Fibroblast of lung (primary cell): Measurements from ENCODE around the gene RANBP10. TPM values are rescaled to one million over a fixed set of nuclear protein-coding genes. Genes with fewer than 3 reads are reported as not detected.

Experiments
- DNase-seq, 2 donors: peaks; one replicate each; pipeline versions ENCODE4 v3.0.0 to v3.0.0-alpha.2; 2010; ENCODE audit warnings: low read depth in 2 of 2
- H2AFZ ChIP-seq: 2 replicates; pipeline ENCODE4 v1.5.1; 2012; ENCODE audit warnings: low read length, control low read depth, inconsistent platforms
- H3K27ac ChIP-seq: 2 replicates; pipeline ENCODE4 v1.5.1; 2011; ENCODE audit warnings: low read length, control low read depth; ENCODE audit not compliant: insufficient read depth
- H3K27me3 ChIP-seq: 2 replicates; pipeline ENCODE4 v1.5.1; 2011; ENCODE audit warnings: mild to moderate bottlenecking, low read length; ENCODE audit not compliant: control insufficient read depth, insufficient read depth
- H3K36me3 ChIP-seq: 2 replicates; pipeline ENCODE4 v1.5.1; 2011; ENCODE audit warnings: low read length; ENCODE audit not compliant: control insufficient read depth, insufficient read depth
- H3K4me1 ChIP-seq: 2 replicates; pipeline ENCODE4 v1.5.1; 2011; ENCODE audit warnings: low read length; ENCODE audit not compliant: control insufficient read depth, insufficient read depth; ENCODE audit errors: extremely low read depth
- H3K4me2 ChIP-seq: 2 replicates; pipeline ENCODE4 v1.5.1; 2011; ENCODE audit warnings: low read length, control low read depth; ENCODE audit not compliant: insufficient read depth; ENCODE audit errors: extremely low read depth
- H3K4me3 ChIP-seq, 4 experiments: fragments of 200-600 bp in 1 of 4; sonication (generic) in 1 of 4; replicated peaks in 1 of 4; 2 replicates each; pipeline ENCODE4 v1.5.1; 2011 to 2016; ENCODE audit warnings: low read length in 4 of 4, low read depth in 3 of 4, mild to moderate bottlenecking in 3 of 4, control low read depth in 2 of 4, inconsistent platforms in 1 of 4, mixed read lengths in 1 of 4; ENCODE audit not compliant: insufficient read depth in 1 of 4; ENCODE audit errors: control extremely low read depth in 1 of 4
- H3K79me2 ChIP-seq: 2 replicates; pipeline ENCODE4 v1.5.1; 2012; ENCODE audit warnings: mild to moderate bottlenecking, low read length, inconsistent platforms; ENCODE audit not compliant: control insufficient read depth, insufficient read depth
- H3K9ac ChIP-seq: 2 replicates; pipeline ENCODE4 v1.5.1; 2011; ENCODE audit warnings: mild to moderate bottlenecking, low read length, control low read depth; ENCODE audit not compliant: insufficient read depth
- H3K9me3 ChIP-seq: 2 replicates; pipeline ENCODE4 v1.5.1; 2012; ENCODE audit warnings: low read depth, low read length; ENCODE audit not compliant: control insufficient read depth, insufficient read depth
- H4K20me1 ChIP-seq: 2 replicates; pipeline ENCODE4 v1.5.1; 2011; ENCODE audit warnings: low read length; ENCODE audit not compliant: control insufficient read depth, insufficient read depth; ENCODE audit errors: extremely low read depth
- EZH2 ChIP-seq: IDR thresholded peaks from 2 replicates; pipeline ENCODE4 v1.5.1; 2012; ENCODE audit warnings: low read length, control low read depth, mild to moderate bottlenecking; ENCODE audit errors: missing control alignments
- polyA plus RNA-seq, 2 donors: library from polyadenylated mRNA; depleted of rRNA in 1 of 2; stranded (reverse) in 1 of 2; unstranded in 1 of 2; fragments of >200 nt; gene quantifications; 2 replicates each; pipeline ENCODE4 v1.2.1, GENCODE V29; 2011 to 2012; ENCODE audit warnings: missing spikeins in 1 of 2
- total RNA-seq: library from RNA; depleted of rRNA; stranded (reverse); fragments of >200 nt; gene quantifications from 2 replicates; pipeline ENCODE4 v1.2.1, GENCODE V29; 2014
- TF ChIP-seq, protein P1 (sequence below), 2 donors: IDR thresholded peaks in 1 of 2; conservative IDR thresholded peaks in 1 of 2; 1 replicate in 1 of 2; 2 replicates in 1 of 2; pipeline ENCODE4 v1.5.1; 2011 to 2012; ENCODE audit warnings: low read length in 2 of 2, control low read depth in 1 of 2, inconsistent platforms in 1 of 2, low read depth in 1 of 2, mild to moderate bottlenecking in 1 of 2

RANBP10 gene
- total and polyA plus RNA-seq, 2 donors (not counting 1 experiment from before 2014, with no cell fraction given) = 4.6 to 7.1 TPM

DNA sequence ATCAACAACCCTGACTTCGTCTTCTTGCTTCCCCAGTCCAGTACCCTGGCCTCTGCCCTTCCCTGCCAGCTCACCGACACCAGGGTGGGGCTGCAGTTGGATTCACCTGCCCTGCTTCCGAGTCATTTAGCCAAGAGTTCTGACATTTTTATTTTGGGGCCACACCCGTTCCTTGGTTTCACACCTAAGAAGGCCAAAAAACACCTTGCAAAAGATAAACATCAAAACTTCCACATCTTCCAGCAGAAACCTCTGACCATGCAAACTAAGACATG lies 45.5 kb downstream of the RANBP10 start:
- Histone ChIP-seq H3K79me2 (no peaks in the 10 kb centered on the region), H3K9me3 (no peaks in the 10 kb centered on the region), H3K4me1 (no peaks in the 10 kb centered on the region), H3K27me3 (no peaks in the 10 kb centered on the region), H3K4me3 (no peak overlapping the region), H2AFZ (no peak overlapping the region), H3K27ac (no peak overlapping the region), H4K20me1 (no peaks in the 10 kb centered on the region), H3K9ac (no peak overlapping the region), H3K36me3 (no peaks in the 10 kb centered on the region), H3K4me2 (no peak overlapping the region)
- TF ChIP-seq EZH2 = no peak
- TF ChIP-seq, protein P1, sequence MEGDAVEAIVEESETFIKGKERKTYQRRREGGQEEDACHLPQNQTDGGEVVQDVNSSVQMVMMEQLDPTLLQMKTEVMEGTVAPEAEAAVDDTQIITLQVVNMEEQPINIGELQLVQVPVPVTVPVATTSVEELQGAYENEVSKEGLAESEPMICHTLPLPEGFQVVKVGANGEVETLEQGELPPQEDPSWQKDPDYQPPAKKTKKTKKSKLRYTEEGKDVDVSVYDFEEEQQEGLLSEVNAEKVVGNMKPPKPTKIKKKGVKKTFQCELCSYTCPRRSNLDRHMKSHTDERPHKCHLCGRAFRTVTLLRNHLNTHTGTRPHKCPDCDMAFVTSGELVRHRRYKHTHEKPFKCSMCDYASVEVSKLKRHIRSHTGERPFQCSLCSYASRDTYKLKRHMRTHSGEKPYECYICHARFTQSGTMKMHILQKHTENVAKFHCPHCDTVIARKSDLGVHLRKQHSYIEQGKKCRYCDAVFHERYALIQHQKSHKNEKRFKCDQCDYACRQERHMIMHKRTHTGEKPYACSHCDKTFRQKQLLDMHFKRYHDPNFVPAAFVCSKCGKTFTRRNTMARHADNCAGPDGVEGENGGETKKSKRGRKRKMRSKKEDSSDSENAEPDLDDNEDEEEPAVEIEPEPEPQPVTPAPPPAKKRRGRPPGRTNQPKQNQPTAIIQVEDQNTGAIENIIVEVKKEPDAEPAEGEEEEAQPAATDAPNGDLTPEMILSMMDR (conservative IDR thresholded peaks at IDR 0.05 in 1 of 2, IDR thresholded peaks at IDR 0.05 in 1 of 2; ENCODE audit: low read depth in 1 of 2, low read length in 2 of 2) = no peak
- no peak for DNase-seq

DNA sequence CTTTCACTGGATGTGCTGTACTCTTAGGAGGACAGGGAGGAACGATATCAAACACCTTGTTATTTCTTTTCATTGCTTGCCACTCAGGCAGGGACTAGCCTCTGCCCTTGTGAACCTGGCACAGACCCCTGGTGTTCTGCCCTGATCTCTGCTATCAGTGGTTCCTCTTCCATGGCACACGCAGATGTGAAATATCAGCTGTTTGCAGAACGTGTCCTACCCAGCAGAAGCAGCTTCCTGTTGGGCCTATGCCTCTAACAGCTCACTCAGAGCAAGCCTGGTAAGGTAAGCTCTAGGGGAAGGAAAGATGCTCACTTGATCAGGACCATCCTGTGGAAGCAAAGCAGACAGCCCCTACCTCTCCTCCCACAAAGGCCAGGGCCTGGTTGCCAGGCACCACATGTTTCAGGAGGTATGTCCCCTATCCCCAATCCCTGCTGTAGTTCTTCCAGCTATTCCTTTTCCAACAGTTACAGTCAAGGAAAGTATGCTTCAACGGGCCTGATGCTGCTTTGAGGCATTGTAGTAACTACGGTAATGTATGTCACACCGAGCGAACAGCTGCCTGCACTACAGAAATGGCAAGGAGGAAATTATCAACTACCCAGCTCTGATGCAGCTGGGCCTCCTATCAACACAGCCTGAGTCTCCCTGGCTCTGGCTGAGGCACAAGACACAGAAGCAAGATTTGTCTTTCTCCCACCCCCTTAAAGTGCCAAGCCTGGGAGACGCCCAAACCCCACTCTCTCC lies 46.0 kb downstream of the RANBP10 start:
- no peaks in the 10 kb centered on the region for H3K27me3 ChIP-seq
- H3K9me3 ChIP-seq = no peaks in the 10 kb centered on the region
- no peak for TF ChIP-seq EZH2
- TF ChIP-seq, protein P1 (conservative IDR thresholded peaks at IDR 0.05 in 1 of 2, IDR thresholded peaks at IDR 0.05 in 1 of 2; ENCODE audit: low read depth in 1 of 2, low read length in 2 of 2) = no peak
- H3K4me3 ChIP-seq = no peak overlapping the region
- H3K4me1 ChIP-seq = no peaks in the 10 kb centered on the region
- DNase-seq = no peak
- H2AFZ ChIP-seq = no peak overlapping the region
- H3K79me2 ChIP-seq = no peaks in the 10 kb centered on the region
- H3K27ac ChIP-seq = no peak overlapping the region
- no peak overlapping the region for H3K4me2 ChIP-seq
- no peak overlapping the region for H3K9ac ChIP-seq
- H3K36me3 ChIP-seq = no peaks in the 10 kb centered on the region
- no peaks in the 10 kb centered on the region for H4K20me1 ChIP-seq

DNA sequence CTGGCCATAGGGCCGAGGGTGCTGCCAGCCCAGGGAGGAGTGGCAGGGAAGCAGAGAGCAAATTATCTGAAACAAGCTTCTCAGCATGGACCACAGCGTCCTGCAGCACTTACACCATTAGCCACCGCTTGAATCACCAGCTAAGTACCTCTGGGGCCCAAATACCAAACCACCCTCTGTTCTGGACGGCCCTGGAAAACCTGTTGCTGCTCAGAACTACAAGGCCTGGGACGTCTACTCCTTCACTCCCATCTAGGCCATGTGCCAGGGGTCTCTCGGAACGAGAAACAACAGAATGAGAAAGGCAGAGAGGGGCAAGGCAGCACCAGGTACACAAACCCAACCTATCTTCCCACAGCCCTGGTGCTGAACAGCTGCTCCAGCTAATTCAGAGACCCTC lies 47.4 kb downstream of the RANBP10 start:
- TF ChIP-seq, protein P1 (conservative IDR thresholded peaks at IDR 0.05 in 1 of 2, IDR thresholded peaks at IDR 0.05 in 1 of 2; ENCODE audit: low read depth in 1 of 2, low read length in 2 of 2) = no peak
- TF ChIP-seq EZH2 = no peak
- H3K9me3 ChIP-seq = no peaks in the 10 kb centered on the region

More for the DNA sequence above, 47.4 kb downstream of the RANBP10 start:
- Histone ChIP-seq H3K4me1 (no peaks in the 10 kb centered on the region), H3K79me2 (no peaks in the 10 kb centered on the region), H3K4me2 (no peak overlapping the region), H3K36me3 (no peaks in the 10 kb centered on the region), H3K9ac (no peak overlapping the region), H3K27ac (no peak overlapping the region), H3K4me3 (no peak overlapping the region), H2AFZ (no peak overlapping the region), H4K20me1 (no peaks in the 10 kb centered on the region), H3K27me3 (no peaks in the 10 kb centered on the region)
- DNase-seq = no peak
